GM19324 (cell line): Measurements from ENCODE around the gene SOWAHA.
"Not testable (repeated sequence)": the region's sequence is repeated elsewhere in the genome, so short reads cannot be mapped to it uniquely, and the experiment has no call there.

Experiments used
- ATAC-seq: cut with Tn5 transposase; IDR thresholded peaks from one replicate; pipeline ENCODE4 v1.9.1; 2021; ENCODE audit warnings: mild to moderate bottlenecking, moderate library complexity; ENCODE audit not compliant: unreplicated experiment, low FRiP score

SOWAHA gene

DNA sequence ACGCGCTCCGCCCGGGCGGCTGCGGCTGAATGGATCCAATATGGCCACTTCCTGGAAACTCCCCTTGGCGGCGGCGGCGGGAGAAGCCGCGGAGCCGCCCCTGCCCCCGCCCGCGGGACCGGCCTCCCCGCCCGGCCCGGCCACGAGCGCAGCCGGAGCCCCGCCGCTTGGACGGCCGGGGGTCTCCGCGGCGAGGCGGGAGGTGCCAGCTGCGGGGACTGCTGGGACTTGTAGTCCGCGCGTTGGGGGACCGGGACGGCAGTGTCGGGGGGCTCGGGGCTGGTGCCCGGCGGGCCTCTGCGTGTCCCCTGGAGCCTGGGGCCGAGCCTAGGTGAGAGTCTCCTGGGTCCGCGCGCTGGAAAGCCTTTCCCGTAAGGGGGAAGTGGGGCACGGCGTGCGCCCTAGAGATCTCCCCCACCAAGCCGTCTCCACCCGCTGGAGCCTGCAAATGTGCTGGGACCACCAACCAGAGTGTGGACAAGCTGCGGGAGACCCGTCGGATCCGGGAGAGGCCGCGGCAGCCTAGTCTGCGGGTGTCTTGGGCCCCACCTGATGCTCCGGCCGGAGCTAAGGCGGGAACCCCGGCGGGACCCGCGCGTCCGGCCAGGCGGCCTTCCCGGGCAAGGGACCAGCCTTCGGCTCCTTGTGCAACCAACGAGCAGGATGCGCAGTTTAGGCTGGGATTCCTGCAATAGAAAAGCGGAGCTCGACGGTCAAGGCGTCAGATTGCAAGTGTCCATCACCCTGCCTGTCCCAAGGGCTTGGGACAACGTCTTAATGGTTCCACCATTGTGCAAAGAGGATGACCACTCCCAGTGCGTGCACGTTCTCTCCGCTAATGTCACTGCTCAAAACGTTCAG is 35.7 kb upstream of the SOWAHA start, which contains the start of gene SEPTIN8:
SEPTIN8 (minus strand) TSS at position 31 of the 861 bp plus-strand sequence. CDS start 102 bp downstream, outside the sequence.
- ATAC-seq, result peak; percentile 51

DNA sequence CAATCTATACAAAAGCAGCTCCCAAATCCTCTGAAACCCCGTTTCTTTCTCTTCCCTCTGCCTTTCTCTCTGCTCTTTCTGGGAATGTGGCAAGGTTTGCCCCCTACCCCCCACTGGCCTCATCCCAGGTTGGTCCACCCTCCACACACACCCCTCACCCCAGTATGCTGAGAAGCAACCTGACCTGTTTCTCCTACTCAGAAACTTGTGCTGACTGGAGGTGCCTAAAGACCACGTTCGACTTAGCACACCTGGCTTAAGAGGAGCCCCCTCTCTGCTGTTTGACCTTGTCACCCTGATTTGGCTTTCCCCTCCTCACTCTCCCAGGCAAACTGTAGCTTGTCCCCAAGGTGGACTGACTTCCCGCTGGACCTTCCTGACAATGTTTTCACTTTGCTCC is 35.0 kb upstream of the SOWAHA start:
- no peak for ATAC-seq

DNA sequence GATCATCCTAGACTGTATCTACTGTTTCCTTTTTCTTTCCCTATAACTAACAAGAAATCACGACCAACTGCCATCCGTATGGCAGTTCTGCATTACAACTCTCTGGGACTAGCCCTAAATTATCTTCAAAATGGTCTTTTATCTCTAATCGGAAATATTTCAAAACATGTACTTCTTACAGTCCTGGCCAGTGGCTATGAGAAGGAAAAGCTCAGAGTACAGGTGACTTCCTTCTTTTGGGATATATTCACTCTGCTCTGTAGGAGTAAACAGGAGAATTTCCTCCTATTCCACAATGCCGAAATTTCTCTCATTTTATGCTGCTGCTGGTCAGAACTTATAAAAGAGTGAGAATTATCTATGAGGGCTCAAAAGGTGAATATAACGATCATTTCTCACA is 34.2 kb upstream of the SOWAHA start:
- no peak for ATAC-seq

DNA sequence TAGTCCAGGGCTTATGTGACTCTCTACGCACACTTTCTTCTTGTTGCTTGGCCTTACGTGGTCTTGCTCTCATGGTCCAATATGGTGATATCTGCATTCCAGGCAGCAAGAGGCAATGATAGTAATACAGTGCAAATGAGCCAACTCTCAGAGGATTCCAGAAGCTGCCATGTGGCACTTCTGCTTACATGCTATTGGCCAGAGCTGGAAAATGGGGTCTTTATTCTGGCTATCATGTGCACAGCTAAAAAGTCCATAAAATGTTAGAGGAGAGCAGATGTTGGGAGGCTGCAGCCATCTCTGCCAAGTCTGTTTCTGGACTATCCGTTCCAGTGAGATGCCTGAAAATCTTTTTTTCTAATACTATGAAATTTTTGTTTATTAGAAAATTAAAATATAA is 33.1 kb upstream of the SOWAHA start:
- no peak for ATAC-seq

DNA sequence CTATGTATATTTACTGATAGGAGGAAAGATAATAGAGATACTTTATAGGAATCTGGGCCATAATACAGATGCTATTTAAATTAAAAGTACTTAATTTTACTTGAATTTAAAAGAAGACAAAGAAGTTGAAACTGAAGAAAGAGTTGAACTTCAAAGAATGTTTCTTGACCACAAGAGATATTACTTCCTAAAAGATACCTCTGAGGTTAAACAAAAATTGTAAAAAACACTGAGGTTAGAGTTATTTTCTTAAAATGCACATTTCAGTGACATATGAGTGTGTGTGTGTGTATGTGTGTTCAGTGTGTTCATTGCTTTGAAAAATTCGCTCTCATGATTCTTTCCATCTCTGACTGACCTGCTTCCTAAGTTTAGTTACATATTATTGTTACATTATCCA is 32.5 kb upstream of the SOWAHA start:
- no peak for ATAC-seq

DNA sequence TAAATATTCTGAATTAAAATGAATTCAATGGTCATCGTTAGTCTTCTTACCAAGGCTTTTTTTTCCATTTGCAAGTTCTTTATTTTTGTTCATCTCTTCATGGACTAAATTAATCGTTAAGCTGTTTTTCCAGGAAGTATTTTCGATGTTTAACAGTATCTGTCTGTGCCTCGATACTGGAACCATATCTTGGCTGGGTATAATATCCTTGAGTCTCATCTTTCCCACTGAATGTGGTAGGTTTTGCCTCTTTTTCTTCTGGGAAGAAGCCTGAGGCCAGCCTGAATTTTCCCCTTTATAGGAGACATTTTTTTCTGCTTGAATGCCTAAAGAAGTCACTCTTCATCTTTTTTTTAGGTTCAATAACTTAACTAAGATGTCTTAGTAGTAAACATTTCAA is 32.1 kb upstream of the SOWAHA start:
- ATAC-seq, result no peak

DNA sequence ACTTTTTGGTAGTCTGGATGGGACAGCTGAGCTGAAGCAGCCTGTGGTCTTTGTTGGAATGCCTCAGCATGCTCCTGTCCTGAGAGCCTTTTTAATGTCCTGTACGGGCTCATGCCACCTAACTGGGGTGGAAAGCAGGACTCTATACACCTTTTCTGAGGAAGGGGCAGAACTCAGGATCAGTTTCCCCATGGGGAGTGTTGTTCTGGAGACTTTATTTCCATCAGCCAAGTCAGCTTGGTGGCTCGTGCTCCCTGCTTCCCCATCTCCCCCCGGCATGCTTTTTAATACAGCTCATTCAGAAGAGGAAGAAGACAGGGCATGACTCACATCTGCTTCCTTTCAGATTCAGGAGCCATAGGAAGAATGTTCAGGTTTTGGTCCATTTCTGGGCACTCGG is 31.0 kb upstream of the SOWAHA start:
- ATAC-seq, result no peak

DNA sequence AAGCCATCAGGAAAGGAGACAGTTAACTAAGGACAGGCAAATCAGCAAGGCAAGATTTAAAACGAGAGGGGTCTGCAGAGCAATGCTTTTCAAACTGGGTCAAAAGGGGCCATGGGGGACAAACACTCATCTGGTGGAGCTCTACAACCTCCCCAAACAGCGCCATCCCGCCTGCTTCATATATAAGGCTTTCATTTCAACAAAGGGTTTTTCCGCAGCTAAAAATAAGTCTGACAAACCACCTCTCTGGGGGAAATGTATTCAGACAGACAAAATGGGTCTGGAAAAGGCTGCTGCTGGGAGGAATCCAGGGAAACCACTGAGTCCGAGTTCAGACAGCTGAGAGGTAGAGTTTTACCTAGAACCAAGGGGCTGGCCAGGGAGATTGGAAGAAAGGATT is 27.7 kb upstream of the SOWAHA start:
- no peak for ATAC-seq

DNA sequence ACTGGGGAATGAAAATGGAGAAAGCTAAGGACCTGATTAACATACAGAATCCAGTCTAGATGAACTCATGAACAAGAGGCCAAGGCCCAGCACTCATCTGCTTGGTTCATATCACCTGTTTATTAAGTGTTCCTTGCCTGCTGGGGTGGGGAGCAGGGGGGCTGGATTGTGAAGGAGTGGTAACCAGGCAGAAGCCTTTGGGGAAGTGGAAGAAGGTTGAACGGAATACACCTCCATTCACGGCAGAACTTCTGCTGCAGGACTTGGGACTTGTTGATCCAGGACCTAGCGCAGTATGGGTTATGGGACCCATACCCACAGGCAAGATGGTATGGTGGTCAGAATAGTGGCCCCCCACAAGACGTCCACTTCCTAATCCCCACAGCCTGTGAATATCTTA is 27.2 kb upstream of the SOWAHA start:
- no peak for ATAC-seq

DNA sequence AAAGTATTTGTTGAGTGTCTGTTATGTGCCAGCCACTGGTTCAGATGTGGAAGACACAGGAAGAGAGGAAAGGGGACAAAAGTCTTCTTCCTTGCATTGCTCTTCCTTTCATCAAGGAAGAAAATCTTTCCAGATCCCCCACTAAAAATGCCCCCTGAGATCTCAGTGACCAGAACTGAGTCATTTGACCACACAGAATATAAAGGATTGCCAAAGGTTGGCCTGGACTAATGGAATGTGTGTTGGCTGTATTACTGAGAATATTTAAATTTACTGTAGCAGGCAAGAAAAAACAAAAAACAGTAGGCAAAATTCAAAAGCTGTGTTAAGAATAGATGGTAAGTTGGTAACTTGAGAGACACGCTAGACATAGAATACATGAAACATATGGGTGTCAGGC is 26.0 kb upstream of the SOWAHA start:
- ATAC-seq, result no peak

DNA sequence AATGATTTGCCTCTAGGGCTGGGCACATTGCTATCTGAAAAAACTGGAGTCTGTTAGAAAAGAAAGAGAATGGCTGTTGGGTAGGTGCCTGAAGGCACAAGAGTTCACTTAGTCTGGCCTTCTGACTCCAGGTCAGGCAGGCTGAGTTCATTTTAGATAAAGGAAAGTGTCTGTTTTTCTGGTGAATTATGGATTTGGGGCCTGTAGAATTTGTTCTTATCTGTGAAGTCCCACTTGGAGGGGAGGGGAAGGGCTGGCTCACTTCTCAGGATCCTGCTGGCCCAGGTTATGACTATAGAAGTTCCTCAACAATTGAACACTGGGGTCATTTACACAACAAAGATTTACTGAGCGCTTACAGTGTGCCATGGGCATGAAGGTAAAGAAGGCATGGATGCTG is 24.6 kb upstream of the SOWAHA start:
- ATAC-seq, result no peak

DNA sequence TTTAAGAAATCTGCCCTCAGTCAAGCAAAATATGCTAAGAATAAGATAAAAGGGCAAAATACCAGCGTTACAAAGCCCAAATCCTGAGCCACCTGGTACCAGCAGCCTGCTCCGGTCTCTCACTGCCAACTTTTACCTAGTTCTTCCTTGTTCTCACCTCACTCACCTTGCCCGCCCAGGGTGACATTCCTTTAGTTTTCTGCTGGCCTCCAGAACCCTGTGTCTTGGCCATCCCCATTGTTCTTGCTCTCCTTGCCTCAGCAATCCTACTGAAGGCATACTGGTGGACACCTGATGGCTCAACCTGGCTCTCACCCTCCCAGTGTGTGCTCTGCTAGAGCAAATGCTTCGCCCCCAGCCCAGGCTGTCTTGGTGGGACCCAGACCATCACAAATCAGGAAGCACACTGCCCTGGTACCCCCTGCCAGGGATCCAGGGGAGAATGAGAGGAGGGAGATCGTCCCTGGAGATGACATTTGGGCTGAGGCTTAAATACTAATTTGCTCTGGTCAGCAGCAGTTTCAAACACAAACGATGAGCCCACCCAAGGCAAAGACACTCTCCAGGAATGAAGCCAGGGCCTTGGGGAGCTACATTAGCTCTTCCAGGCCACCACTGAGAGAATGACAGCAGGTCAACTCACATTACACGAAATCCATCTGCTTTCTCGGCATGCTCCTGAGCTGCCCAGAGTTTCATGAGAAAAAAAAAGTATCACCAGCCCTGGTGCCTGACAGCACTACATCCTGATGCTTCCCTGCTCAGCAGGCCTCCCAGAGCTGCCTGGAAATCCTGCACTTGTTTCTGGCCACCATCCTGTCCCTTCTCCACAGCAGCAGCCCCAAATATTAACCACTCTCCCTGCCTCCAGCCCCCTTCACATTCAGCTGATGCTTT is 23.9 kb upstream of the SOWAHA start:
- no peak for ATAC-seq

DNA sequence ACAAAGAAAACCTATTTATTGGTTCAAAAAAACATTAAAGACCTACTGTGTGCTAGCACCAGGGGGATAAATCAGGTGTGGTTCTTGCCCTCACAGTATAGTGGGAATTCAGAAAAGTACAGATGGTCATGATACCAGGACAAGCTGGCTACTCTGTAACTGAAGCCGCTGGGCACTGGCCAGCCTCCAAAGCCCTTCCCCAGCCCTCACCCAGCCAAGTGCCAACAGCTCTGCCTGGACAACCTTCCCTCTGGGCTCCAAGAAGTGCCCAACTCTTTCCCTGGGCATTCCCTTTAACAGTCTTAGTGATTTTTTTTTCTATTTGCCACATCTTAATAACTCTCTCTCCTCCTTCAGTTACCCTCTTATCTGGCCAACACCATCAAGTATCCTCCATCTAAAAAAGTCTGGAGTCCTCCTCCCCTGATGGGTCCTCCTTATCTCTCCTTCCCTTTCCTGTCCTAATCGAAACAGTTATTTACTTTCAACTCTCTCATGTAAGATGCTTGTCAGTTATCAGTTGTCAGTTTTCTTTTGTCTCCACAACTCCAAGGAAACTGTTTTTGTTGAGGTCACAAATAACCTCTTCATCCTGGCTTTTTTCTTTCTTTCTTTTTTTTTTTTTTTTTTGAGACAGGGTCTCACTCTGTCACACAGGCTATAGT is 22.8 kb upstream of the SOWAHA start:
- no peak for ATAC-seq

DNA sequence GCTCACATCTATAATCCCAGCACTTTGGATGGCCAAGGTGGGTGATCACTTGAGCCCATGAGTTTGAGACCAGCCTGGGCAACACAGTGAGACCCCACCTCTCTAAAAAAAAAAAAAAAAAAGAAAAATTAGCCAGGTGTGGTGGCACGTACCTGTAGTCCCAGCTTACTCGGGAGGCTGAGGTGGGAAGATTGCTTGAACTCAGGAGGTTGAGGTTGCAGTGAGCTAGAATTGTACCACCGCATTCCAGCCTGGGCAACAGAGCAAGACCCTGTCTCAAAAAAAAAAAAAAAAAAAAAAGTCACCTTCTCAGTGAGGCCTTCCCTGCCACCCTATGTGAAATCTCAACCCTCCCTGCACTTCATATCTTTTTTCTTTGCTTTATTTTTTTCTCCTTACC is 22.1 kb upstream of the SOWAHA start:
- no peak for ATAC-seq

DNA sequence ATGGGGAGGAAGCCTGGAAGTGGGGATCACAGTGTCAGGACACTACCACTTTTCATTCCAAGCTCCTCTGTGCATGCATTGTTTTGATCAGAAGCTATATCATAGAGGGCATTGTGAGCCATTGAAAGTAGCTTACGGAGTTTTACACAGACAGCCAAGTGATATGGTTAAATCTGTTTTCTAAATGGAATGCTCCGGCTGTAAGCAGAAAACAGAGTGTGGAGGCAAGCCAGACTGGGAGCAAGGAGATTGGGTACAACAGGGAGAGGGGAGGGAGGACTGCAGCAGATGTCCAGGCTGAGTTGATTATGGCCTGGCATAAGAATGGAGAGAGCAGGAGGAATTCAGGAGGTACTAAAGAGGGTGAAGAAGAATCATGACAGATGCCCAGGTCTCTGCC is 15.5 kb upstream of the SOWAHA start:
- ATAC-seq, result no peak

DNA sequence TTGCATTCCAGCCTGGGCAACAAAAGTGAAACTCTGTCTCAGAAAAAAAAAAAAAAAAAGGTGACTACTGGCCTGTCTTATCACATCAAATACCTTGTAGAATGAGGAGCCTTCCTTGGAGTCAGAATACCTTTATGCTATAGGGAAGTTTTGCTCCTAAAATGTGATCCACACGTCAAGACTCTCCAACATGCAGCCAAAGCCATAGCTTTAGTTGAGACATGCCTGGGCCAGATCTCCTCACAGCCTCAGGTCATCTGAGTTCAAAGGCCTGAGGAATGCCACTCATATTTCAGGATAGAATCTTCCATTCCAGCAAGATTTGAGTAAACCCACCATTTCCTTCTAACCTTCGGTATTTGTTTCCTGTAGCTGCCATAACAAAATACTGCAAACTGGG is 13.7 kb upstream of the SOWAHA start:
- no peak for ATAC-seq

DNA sequence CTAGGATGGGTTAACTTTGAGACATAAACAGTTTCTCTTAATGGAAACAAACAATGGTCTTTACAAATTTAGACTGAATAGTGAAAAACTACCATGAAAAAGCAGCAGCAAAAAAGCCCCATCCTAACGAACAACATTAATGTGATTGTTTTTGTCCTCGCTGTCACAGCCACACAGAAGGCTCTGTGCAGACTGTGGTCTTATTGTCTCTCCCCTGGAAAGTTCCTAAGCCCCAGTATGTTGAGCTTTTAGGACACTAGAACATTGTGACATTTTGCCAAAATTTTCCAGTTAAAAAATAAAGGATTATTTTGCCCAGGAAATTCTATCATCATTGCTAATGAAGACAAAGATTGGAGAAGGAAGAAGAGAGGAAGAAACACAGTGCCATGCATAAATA is 12.6 kb upstream of the SOWAHA start:
- ATAC-seq, result no peak

DNA sequence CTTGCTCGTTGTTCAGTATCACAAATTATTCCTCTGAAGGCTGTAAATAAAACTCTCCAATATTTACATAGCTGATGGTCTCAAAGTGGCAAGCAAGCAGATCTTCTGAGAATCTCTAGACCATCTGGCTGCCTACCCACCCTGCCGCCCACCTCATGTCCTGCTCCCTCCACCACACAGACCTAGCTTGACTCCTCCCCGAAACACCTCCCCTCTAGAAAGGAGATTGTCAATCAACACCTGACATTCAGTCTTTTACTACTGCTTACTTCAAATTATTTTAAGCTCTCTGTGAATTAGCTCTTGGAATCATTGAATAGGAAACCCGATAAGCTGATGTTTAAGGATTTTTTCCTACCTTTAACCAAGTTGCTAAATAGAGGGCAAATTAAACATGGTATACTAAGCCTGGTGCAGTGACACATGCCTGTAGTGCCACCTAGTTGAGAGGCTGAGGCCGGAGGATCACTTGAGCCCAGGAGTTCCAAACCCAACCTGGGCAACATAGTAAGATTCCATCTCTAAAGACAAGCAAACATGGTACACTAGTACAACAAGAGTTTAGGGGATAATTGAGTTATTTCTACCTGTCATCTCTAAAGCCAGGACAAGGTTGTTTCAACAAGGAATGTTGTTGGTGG is 10.9 kb upstream of the SOWAHA start:
- ATAC-seq, result no peak

DNA sequence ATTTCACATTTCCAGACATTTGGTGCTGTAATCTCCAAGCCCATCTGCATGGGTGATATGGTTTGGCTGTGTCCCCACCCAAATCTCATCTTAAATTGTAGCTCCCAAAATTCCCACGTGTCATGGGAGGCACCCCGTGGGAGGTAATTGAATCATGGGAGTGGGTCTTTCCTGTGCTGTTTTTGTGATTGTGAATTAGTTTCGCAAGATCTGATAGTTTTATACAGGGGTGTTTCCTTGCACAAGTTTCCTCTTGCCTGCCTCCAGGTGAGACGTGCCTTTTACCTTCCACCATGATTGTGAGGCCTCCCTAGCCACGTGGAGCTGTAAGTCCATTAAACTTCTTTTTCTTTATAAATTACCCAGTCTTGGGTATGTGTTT is 10.4 kb upstream of the SOWAHA start:
- not testable (repeated sequence) for ATAC-seq

DNA sequence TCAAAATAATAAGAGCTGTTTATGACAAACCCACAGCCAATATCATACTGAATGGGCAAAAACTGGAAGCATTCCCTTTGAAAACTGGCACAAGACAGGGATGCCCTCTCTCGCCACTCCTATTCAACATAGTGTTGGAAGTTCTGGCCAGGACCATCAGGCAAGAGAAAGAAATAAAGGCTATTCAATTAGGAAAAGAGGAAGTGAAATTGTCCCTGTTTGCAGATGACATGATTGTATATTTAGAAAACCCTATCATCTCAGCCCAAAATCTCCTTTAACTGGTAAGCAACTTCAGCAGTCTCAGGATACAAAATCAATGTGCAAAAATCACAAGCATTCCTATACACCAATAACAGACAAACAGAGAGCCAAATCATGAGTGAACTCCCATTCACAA is 8.9 kb upstream of the SOWAHA start:
- ATAC-seq, result not testable (repeated sequence)

DNA sequence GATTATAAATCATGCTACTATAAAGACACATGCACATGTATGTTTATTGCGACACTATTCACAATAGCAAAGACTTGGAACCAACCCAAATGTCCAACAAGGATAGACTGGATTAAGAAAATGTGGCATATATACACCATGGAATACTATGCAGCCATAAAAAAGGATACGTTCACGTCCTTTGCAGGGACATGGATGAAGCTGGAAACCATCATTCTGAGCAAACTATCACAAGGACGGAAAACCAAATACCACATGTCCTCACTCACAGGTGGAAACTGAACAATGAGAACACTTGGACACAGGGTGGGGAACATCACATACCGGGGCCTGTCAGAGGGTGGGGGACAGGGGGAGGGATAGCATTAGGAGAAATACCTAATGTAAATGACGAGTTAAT is 7.2 kb upstream of the SOWAHA start:
- ATAC-seq, result not testable (repeated sequence)
